Stimulated activated naive CD8-positive, alpha-beta T cell treated with anti-CD3 and anti-CD28 coated beads, Interleukin-15, Interleukin-2, amounts not matched to agents 100 U/mL and 50 U/mL, for 24 hours (primary cell): Measurements from ENCODE around the gene CLDND2.

ENCODE experiments used
- ATAC-seq: fragments of 150-1000 bp; cut with Tn5 transposase; one replicate; pipeline ENCODE4 v1.10.0; 2021
- DNase-seq: peaks from one replicate; pipeline ENCODE4 v3.0.0; 2021

The CLDND2 gene

DNA sequence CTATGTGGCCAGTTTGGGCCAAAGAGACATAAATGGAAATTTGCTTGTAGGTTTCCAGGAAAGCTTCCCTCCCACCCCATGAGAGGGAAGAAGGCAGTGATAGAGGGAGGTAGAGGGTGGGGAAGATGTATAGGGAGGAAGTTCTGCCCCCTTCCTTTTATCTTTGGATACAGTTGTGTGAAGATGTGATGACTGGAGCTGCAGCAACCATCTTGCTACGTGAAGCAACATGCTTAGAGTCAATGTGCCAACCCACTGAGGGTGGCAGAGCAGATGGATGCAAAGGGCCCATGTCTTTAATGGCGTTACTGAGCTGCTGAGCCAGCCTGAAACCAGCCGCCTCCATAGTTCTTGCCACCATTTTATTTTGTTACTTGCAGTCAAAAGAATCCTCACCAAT is 37.6 kb downstream of the CLDND2 start:
- ATAC-seq (no peak), DNase-seq (no peak)

DNA sequence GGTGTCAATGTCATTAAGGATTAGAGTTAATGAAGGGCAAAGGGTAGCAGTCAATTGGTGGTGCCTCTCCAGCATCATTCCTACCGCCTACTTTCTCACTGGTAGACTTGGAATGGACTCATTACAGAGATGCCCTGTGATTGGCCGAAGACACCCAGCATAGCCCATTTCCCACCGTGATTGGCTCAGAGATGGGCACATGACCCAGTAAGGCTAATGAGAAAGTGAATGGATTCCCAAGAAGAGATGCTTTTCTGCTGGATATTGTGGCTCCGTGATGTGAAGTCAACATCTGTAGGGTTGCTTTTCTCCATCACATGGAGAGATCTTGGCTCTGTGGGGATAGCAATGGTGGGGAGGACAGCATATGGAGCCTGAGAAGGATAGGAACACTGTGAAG is 38.4 kb downstream of the CLDND2 start:
- ATAC-seq, result no peak
- no peak for DNase-seq

DNA sequence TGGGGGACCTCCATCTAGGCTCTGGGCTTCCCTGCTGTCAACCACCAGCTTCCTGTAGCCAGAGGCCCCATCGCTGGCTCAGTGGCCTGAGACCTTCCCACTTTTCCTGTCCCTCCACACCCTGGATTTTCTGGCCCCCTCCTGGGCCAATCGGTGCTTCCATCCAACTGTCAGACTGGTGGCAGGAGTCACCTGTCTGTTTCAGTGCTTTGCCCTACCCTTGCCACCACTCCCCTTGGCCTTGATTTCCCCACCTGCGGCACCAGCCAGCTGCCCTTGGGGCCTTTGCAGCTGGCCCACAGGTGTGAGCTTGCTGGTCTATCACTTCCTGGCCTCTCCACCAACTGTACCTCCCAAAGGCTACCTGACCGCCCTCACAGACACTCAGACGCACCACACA is 39.4 kb downstream of the CLDND2 start:
- DNase-seq (no peak), ATAC-seq (no peak)

DNA sequence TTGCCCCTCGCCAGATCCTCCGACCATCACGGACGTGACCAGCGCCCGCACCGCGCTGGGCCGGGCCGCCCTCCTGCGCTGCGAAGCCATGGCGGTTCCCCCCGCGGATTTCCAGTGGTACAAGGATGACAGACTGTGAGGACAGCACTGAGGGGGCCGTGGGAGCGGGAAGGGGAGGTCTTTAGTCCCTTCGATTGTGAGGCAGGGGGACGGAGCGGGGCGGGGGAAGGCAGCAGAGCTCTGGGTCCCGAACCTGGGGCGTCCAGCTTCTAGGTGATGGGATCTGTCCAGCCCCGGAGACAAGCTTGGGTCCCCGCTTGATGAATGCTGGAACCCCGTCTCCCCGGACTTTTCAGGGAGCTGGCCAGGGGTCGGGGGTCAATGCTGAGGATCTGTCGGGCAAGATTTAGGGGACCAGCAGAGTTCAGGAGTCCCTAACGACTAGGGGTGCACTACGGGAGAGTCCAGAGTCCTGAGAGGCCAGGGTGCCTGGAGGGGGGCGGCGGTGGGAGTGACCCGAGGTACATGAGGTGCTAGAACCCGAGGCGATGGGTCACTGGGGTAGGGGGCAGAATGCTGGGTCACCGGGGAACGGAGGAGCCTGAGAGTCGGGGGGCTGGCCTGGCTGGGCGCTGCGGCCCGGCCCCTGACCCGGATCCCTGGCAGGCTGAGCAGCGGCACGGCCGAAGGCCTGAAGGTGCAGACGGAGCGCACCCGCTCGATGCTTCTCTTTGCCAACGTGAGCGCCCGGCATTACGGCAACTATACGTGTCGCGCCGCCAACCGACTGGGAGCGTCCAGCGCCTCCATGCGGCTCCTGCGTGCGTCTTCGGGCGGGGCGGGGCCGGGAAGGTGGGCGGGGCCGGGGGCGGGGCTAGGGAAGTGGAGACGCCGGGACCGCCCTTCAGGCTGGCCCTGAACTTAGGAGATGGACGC is 41.5 kb downstream of the CLDND2 start:
- ATAC-seq, result peak; percentile 67
- peak; percentile 73 for DNase-seq

DNA sequence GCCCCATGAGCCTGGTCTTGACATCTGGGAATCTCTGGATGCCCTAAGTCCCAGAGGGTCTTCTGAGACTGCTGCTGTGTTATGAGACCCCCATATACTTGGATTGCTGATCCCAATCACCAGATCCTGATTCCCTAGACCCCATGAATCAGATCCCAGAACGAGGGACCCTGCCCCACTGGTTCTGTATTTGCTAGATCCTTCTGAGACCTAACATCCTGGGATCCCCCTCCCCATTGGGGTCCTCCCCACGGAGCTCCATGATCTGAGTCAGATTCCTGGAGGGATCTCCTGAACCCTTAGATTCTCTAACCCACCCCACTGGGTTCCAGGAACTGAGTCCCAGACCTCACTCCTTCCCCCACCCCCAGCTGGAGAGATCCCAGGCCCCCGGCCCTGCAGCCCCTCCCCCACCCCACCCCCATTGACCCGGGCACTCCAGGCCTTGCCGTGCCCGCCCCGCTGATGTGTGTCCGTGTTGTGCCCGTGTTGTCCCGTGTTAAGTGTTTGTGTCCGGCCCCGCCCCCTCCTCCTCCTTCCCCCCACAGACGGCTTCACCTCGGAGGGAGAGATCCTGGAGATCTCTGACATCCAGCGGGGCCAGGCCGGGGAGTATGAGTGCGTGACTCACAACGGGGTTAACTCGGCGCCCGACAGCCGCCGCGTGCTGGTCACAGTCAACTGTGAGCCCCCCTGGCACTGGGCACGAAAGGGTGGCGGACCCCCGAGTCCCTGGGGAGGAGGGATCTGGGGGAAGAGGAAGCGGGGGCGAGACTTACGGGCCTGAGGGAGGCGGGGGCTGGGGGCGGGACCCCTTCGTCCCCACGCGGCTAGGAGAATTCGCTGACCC is 42.4 kb downstream of the CLDND2 start:
- DNase-seq (no peak), ATAC-seq (no peak)

DNA sequence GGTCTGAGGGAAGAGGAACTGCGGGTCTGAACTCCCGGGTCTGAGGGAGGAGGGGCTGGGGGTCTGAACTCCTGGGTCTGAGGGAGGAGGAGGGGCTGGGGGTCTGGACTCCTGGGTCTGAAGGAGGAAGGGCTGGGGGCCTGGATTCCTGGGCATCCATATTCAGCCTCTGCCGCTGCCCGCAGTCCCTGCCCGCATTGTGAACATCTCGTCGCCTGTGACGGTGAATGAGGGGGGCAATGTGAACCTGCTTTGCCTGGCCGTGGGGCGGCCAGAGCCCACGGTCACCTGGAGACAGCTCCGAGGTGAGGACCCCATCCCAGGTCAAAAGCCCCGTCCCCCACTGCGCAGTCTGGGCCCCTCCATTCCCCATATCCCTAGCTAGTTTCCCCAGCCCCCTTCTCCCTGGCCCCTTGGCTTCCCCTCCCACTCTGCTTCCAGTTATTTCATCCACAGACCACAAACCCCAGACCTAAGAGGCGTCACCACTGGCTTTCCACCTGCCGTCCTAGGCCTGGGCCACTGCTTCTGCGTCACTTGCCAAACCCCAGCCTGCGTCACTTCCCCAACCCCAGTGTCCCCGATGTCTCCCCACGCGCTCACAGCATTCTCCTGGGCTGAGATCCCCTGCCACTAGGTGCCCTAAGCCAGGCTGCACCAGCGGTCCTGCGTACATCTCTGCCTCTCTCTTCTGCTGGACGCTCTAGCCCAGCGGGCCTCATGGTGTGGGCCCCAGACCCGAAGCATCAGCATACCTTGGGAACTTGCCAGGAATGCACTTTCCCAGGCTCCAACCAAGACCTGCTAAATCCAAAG is 43.4 kb downstream of the CLDND2 start:
- DNase-seq (peak; percentile 43), ATAC-seq (peak; percentile 37)

DNA sequence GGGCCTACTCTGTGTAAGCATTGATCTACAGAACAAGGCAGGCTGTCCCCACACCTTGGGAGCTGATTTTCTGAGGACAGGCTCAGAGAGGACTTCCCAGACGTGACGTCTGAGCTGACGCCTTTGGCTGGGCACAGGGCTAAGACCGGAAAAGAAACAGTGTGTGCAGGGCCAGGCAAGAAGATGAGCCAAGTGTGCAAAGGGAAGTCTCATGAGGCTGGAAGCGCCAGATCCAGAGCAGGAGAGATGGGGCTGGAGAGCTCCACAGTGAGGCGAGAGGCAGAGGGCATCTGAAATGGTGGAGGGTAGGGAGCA is 44.7 kb downstream of the CLDND2 start:
- DNase-seq, result no peak
- no peak for ATAC-seq

DNA sequence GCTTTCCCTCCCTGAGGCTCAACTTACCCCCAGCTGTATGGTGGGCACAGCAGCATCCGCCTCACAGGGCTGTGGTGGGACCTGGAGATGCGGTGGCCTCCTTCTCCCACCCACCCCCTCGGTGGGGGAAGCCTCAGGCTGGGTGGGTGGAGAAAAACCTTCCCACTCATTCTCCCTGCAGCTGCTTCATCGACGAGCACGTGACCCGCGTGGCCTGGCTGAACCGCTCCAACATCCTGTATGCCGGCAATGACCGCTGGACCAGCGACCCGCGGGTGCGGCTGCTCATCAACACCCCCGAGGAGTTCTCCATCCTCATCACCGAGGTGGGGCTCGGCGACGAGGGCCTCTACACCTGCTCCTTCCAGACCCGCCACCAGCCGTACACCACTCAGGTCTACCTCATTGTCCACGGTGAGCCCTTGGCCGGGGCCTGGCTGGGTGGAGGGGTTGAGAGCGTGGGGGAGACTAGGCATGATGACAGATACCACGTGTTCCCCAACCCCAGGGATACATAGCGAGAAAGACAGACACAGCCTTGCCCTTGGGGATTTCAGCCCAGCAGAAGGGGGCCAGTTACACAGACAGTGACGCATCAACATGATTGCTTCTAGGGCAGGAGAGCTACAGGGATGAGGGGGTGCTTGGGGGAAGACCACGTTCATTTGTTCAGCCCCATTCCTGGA is 45.2 kb downstream of the CLDND2 start:
- no peak for ATAC-seq

DNA sequence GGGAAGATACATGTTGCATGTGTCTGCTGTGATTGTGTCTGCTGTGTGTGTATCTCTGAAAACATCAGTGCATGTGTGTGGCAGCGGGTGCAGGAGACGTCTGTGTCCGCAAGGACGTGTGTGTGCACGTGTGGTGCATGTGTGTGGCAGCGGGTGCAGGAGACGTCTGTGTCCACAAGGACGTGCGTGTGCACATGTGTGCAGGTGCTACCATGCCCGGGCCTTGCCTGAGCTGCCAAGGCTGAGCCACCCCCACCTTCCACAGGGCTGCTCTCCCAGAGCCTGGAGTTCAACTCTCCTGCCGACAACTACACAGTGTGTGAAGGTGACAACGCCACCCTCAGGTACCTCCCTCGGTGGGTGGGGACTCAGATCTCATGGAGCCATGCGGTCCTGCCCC is 47.0 kb downstream of the CLDND2 start:
- ATAC-seq (no peak), DNase-seq (no peak)

More for the DNA sequence above, 45.2 kb downstream of the CLDND2 start:
- no peak for DNase-seq

DNA sequence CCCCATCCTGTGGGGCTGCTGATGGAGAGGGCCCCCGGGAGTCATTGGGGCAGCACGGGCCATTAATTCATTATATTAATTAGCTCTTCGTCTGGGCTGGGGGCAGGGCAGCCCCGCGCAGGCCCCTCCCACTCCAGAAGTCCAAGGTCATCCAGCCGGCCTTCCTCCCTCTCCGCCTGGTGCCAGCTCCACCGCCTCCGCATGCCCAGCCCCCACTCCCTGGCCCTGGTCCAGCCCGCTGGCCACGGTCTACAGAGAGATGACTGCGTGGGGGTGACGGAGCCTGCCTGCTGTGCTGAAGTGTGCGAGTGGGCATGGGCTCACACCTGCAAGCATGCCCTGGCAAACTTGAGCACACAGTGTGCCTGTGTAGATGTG is 48.5 kb downstream of the CLDND2 start:
- DNase-seq, result no peak
- no peak for ATAC-seq

DNA sequence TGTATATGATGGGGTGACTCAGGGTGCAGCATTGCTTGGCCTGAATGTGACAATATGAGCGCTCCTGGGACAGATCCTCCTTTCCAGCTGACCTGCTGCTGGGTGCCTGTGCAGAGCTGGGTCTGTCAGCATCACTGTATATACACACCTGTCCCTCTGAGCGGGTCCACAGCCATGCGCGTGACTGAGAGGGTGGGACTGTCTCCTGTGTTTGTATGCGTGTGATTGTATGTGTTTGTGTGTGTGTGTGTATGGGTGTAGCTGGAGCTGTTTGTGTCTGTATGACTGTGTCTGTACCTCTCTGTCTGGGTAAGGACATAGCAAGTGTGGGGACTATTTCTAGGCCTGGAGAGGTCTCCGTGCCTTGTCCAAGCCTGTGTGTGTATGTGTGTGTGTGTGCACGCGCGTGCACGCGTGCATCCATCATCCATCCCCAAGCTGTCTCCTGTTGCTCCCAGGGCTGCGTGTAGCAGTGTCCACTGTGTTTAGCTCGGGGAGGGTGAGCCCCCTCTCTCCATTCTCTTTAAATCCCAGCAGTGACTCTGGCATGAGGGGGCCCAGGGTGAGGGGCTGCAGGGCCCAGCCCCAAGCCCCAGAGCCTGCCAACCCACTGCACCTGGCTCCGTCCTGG is 49.0 kb downstream of the CLDND2 start:
- ATAC-seq (no peak), DNase-seq (no peak)

DNA sequence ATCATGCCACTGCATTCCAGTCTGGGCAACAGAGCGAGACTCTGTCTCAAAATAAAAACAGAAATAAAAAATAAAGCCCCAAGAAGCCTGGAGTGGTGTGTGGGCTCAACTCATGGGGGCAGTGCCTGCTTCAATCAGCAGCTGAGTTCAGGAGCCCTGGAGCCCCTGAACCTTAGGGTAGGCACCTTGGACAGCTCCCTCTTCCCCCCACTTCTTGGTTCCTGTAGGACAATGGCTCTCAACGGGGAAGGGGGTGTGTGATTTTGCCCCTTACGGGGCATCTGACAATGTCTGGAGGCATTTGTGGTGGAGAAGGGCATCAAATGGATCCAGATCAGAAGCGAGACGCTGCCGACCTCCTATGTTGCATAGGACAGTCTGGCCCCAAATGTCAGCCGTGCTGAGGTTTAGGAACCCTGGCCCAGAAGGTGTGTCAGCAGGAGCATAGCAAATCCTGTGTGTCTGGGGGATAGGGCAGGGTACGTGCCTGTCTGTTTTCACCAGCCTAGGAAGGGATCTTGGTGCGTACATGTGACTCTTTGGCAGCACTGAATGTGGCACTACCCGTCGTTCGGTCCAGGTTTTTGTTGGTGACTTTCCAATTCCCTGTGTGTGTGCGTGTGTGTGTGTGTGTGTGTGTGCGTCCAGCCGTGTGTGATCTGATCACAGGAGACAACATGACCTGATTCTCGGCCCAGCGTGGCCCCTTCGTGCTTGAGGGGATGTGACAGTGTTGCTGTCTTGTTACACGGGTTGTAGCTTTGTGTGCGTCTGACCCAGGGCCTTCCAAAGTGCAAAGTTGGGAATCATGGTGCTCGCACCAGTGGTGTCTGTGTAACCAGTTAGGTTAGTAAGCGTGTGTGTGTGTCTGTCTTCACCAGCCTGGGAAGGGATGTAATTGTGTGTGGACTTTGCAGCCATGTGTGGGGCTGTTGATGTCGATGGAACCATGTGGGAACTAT is 49.8 kb downstream of the CLDND2 start:
- ATAC-seq, result no peak
- no peak for DNase-seq

DNA sequence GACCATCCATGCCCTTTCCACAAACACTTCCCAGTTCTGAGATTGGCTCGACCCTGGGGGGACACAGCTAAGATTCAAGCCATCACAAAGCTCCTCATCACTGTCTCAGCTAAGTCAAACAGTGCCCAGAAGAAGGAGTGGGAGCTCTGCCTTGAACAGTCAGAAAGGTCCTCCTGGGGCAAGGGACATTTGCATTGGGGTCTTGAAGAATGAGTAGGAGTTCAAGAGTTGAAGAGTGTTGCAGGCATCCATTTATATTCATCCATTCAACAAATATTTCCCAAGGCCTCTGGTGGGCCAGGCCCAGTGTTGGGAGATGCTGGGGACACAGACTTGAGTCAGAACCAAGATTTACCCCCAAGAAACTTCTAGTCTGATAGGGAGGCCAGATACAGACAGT is 50.8 kb downstream of the CLDND2 start:
- DNase-seq (no peak), ATAC-seq (no peak)

DNA sequence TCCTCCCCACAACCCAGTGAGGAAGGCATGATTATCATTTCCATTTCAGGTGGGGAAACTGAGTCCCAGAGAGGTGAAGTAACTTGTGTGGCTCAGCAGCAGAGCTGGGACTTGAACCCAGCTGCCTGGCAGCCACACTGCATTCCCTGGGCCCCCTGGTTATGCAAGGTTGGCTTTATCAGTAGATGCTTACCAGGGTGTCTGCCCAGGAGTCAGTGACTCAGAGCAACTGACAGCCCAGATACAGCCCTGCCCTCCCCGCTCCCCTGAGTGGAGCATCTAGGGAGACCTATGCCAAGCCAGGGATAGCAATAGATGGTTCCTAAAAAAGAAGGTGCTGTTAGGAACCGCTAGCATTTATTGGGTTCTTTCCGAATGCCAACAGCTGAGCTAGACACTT is 51.4 kb downstream of the CLDND2 start:
- no peak for ATAC-seq

More for the DNA sequence above, 51.4 kb downstream of the CLDND2 start:
- no peak for DNase-seq
